ENCODE data around the gene SMAD3.

SMAD3 gene

DNA sequence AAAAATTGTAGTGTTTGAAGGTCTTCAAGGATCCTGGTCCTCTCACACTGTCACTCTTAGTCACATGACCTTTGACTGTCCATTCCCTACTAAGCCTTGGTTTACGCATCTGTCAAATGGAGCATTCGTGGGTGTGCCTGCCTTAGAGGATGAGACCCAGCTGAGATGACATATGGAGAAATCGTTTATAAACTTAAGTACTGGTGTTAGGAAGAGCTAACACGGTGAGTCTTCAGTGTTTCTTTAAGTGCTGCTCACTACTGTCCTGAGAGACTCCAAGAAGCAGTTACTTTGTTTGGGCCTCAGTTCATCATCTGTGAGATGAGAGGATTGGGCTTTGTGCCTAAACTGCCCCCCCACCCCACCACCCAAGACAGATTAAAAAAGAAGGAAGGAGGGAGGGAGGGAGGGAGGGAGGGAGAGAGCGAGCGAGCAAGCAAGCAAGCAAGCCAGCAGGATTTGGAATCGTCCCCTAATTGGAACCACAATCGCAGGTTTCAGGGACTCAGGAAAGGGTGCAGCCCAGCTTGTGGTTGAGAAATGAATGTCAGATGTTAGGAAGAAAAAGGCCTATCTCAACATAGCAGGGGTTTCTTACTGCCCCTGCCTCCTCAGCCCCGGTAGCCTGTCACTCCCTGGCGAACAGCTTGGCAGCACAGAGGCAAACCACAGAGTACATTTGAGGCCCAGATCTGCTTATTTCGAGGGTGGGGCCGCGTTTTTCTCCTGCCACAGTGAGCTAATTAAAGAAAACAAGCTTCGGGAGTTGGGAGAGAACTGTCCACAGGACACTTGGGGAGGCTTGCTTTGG is 32.7 kb downstream of the SMAD3 start:
- no peak for TF ChIP-seq ZNF274 (IDR thresholded peaks at IDR 0.05; ENCODE audit: low read depth, low read length)
- no peak overlapping the region; the same call in 1 of the 2 replicates for H3K4me3 ChIP-seq (ENCODE audit: low read length)

GRCh38 chr15:67098768-67099282 is 33.4 kb downstream of the SMAD3 start:
- no peak for TF ChIP-seq ZNF274 (IDR thresholded peaks at IDR 0.05; ENCODE audit: low read depth, low read length)
- H3K4me3 ChIP-seq (ENCODE audit: low read length) = no peak overlapping the region; the same call in 1 of the 2 replicates

GRCh38 chr15:67100124-67100791 is 34.9 kb downstream of the SMAD3 start:
- TF ChIP-seq ZNF274 (IDR thresholded peaks at IDR 0.05; ENCODE audit: low read depth, low read length) = no peak
- H3K4me3 ChIP-seq (ENCODE audit: low read length) = peak overlapping the region; percentile 62; the same call in 1 of the 2 replicates

- peak overlapping the region; percentile 62; the same call in 1 of the 2 replicates for H3K4me3 ChIP-seq (ENCODE audit: low read length)
- no peak for TF ChIP-seq ZNF274 (IDR thresholded peaks at IDR 0.05; ENCODE audit: low read depth, low read length)
Measured at GRCh38 chr15:67100801-67101581, 35.6 kb downstream of the SMAD3 start.

GRCh38 chr15:67101911-67102598 is 36.7 kb downstream of the SMAD3 start:
- H3K4me3 ChIP-seq (ENCODE audit: low read length) = peak overlapping the region; percentile 44; the same call in 1 of the 2 replicates
- TF ChIP-seq ZNF274 (IDR thresholded peaks at IDR 0.05; ENCODE audit: low read depth, low read length) = no peak

GRCh38 chr15:67102599-67102929 is 37.2 kb downstream of the SMAD3 start:
- no peak overlapping the region; the same call in 1 of the 2 replicates for H3K4me3 ChIP-seq (ENCODE audit: low read length)
- TF ChIP-seq ZNF274 (IDR thresholded peaks at IDR 0.05; ENCODE audit: low read depth, low read length) = no peak

- H3K4me3 ChIP-seq (ENCODE audit: low read length) = no peak overlapping the region; the same call in 1 of the 2 replicates
- TF ChIP-seq ZNF274 (IDR thresholded peaks at IDR 0.05; ENCODE audit: low read depth, low read length) = no peak
Measured at GRCh38 chr15:67103021-67103420, 37.6 kb downstream of the SMAD3 start.

- no peak for TF ChIP-seq ZNF274 (IDR thresholded peaks at IDR 0.05; ENCODE audit: low read depth, low read length)
- no peak overlapping the region; the same call in 1 of the 2 replicates for H3K4me3 ChIP-seq (ENCODE audit: low read length)
Measured at GRCh38 chr15:67103432-67103831, 38.0 kb downstream of the SMAD3 start.

DNA sequence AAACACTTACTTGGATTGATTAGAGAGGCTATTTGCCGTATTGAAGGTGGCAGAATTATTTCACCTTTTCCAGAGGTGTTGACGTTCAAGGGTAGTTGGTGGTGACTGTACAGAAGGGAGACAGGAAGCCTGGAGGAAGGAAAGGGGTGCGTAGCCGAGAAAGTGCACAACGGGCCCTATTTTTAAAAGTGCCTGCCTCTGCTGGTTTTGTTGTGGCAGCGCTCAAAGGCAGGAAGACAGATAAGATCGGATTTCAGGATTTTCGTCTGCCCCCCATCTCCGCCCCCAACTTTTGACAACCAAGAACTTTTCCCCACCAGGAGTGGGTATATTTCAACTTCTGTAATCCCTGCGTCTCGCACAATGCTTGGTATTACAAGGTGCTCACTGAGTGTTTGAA is 38.5 kb downstream of the SMAD3 start:
- no peak for TF ChIP-seq ZNF274 (IDR thresholded peaks at IDR 0.05; ENCODE audit: low read depth, low read length)
- H3K4me3 ChIP-seq (ENCODE audit: low read length) = no peak overlapping the region; the same call in 1 of the 2 replicates

DNA sequence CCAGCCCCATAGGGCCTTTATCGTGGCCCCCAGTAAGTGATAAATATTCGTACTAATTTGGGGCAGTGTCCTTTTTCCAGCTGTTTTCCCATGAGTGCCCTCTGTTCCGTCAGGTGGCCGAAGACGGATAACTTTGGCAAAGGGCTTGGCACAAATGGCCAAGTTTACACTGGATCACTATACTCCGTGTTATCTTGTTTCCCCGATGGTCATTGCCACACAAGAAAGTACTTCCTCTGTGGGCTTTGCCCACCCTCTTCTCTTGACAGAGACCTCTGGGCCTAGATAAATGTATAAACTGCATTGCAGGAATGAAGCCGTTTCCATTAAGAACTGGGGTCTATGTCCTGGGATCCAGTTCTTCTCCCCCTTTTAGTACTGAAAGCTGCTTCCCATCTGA is 39.1 kb downstream of the SMAD3 start:
- no peak for TF ChIP-seq ZNF274 (IDR thresholded peaks at IDR 0.05; ENCODE audit: low read depth, low read length)
- H3K4me3 ChIP-seq (ENCODE audit: low read length) = no peak overlapping the region; the same call in 1 of the 2 replicates

DNA sequence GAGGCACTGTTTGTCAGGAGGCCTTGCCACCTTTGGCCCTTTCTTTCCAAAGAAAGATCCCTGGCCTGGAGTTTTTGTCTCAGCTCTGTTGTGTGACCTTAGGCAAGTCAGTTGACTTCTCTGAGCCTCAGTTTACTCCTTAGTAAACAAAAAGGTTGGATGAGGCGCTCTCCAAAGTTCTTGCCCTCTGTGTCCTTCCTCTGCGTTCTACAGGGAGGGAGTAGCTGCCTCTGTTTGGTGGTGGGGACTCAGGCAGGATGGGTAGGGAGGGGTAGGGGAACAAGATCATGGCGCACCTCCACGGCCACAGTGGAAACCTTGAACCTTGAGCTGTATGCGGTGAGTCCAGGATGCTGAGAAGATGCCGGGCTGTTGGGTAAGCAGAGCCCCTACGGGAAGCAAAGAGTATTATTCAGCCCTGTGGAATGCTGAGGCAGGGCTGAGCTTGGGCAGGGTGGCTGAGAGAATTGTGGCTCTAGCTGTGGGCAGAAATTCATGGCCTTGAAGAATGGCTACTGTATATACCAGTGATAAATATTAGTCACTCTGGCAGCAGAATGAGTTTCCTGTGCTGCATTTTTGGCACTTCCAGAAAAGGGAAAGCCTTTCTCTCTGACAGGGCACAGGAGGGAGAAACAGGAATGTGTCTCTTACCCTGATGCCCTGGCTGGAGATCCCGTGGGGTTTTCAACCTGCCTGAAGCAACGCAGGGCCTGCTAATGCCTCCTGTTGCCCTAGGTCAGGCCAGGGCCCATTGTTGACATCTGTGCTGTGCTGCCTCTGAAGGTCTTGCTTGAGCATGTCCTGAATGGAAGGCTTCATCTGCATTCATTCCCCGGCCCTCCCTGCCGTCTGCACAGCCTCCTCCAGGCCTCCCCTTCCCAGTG is 39.9 kb downstream of the SMAD3 start:
- no peak overlapping the region for H3K4me3 ChIP-seq (ENCODE audit: low read length)
- no peak for TF ChIP-seq ZNF274 (IDR thresholded peaks at IDR 0.05; ENCODE audit: low read depth, low read length)

- H3K4me3 ChIP-seq (ENCODE audit: low read length) = no peak overlapping the region
- TF ChIP-seq ZNF274 (IDR thresholded peaks at IDR 0.05; ENCODE audit: low read depth, low read length) = no peak
Measured at GRCh38 chr15:67105991-67106763, 40.8 kb downstream of the SMAD3 start.

Measured in GM08714 (cell line).